Effector memory CD4-positive, alpha-beta T cell (primary cell): ENCODE results near the gene RBMS1.
"Not testable (repeated sequence)": the region's sequence is repeated elsewhere in the genome, so short reads cannot be mapped to it uniquely, and the experiment has no call there.

Experiments
- DNase-seq, 3 donors: peaks; one replicate each; pipeline ENCODE4 v3.0.0-alpha.2; 2020
- H3K27ac ChIP-seq: 2 replicates; pipeline ENCODE4 v1.7.0; 2013; ENCODE audit warnings: mild to moderate bottlenecking, low read length, moderate library complexity; ENCODE audit not compliant: insufficient read depth, poor library complexity, severe bottlenecking
- H3K27me3 ChIP-seq: replicated peaks from 2 replicates; pipeline ENCODE4 v1.7.0; 2013; ENCODE audit warnings: mild to moderate bottlenecking, low read length; ENCODE audit not compliant: insufficient read depth, control insufficient read depth, poor library complexity, severe bottlenecking
- H3K36me3 ChIP-seq: 2 replicates; pipeline ENCODE4 v1.7.0; 2013; ENCODE audit warnings: mild to moderate bottlenecking, low read length, moderate library complexity; ENCODE audit not compliant: control insufficient read depth, insufficient read depth
- H3K4me1 ChIP-seq: 2 replicates; pipeline ENCODE4 v1.7.0; 2013; ENCODE audit warnings: low read length, mild to moderate bottlenecking; ENCODE audit not compliant: control insufficient read depth, insufficient read depth, poor library complexity, severe bottlenecking
- H3K4me3 ChIP-seq: 2 replicates; pipeline ENCODE4 v1.7.0; 2013; ENCODE audit warnings: low read length, low read depth, mild to moderate bottlenecking; ENCODE audit not compliant: insufficient read depth, poor library complexity, severe bottlenecking
- H3K9me3 ChIP-seq: 2 replicates; pipeline ENCODE4 v1.7.0; 2013; ENCODE audit warnings: mild to moderate bottlenecking, low read length, moderate library complexity; ENCODE audit not compliant: control insufficient read depth

The RBMS1 gene

GRCh38 chr2:160368988-160369930 lies 124.3 kb downstream of the RBMS1 start:
- DNase-seq = no peak
- H3K4me3 ChIP-seq = no peak overlapping the region
- peaks cover 17% of the 10 kb centered on the region for H3K36me3 ChIP-seq
- H3K9me3 ChIP-seq = no peaks in the 10 kb centered on the region
- no peaks in the 10 kb centered on the region for H3K27me3 ChIP-seq
- no peak overlapping the region for H3K27ac ChIP-seq
- peaks cover 15% of the 10 kb centered on the region for H3K4me1 ChIP-seq

- Histone ChIP-seq H3K27ac (no peak overlapping the region), H3K27me3 (no peaks in the 10 kb centered on the region), H3K36me3 (peaks cover 17% of the 10 kb centered on the region), H3K9me3 (no peaks in the 10 kb centered on the region), H3K4me1 (peaks cover 9% of the 10 kb centered on the region), H3K4me3 (no peak overlapping the region)
- no peak for DNase-seq
Observed at GRCh38 chr2:160367887-160368286, 125.7 kb downstream of the RBMS1 start.

- H3K27me3 ChIP-seq, H3K4me3 ChIP-seq, H3K4me1 ChIP-seq, H3K9me3 ChIP-seq, H3K27ac ChIP-seq, DNase-seq: not testable (repeated sequence)
- H3K36me3 ChIP-seq = peaks cover 17% of the 10 kb centered on the region
Observed at GRCh38 chr2:160367139-160367538, 126.5 kb downstream of the RBMS1 start.

DNA sequence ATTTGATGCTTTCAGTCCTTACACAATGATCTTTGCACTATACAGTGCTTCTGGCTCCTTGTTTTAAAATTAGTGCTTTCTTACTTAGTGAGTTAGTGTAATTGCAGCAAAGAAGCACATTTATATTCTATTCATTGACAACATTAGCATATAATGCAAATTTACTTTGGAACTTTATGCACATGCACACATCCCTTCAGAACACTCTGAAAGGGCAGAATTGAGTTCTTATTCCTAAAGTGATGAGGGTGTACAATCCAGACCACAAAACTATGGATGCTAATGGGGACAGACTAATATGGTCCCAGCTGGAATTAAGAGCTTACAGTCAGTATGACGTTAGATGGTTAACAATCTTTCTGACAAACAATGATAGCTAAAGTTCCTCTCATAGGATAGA lies 127.1 kb downstream of the RBMS1 start:
- Histone ChIP-seq H3K27me3 (no peaks in the 10 kb centered on the region), H3K9me3 (no peaks in the 10 kb centered on the region), H3K4me1 (no peaks in the 10 kb centered on the region), H3K4me3 (no peak overlapping the region), H3K27ac (no peak overlapping the region), H3K36me3 (peaks cover 17% of the 10 kb centered on the region)
- no peak for DNase-seq

DNA sequence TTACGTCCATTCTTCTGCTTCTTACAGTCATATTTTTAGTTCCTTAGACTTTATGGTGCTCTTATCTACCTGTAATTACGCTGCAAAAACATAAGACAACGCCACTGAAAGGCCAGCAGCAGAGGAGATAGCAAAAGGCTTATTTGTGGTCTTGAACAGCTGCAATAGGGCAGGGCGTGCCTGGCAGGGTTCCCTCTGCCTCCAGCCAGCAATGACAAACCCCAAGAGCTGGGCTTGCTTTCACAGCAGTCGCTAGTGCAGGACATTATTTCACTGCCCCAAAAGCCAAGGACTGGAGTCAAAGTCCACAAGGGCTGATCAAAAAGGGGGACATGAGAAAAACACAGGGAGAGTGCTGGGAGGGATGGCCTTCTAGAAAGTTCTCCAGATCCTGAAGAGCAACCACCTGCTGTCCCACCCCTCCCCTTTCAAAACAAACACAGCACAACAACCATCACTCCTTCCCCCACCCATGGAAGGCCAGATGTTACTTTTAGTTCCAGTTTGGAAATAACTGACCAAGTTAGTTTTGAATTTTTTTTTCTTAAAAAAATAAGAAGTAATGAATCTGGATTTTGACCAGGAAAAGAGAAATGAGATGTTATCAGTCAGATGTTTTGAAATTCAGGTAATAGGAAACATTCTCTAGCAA lies 127.8 kb downstream of the RBMS1 start:
- H3K27ac ChIP-seq = no peak overlapping the region
- no peak overlapping the region for H3K4me3 ChIP-seq
- peaks cover 17% of the 10 kb centered on the region for H3K36me3 ChIP-seq
- H3K4me1 ChIP-seq = no peaks in the 10 kb centered on the region
- no peak for DNase-seq
- H3K27me3 ChIP-seq = no peaks in the 10 kb centered on the region
- no peaks in the 10 kb centered on the region for H3K9me3 ChIP-seq

- no peaks in the 10 kb centered on the region for H3K4me1 ChIP-seq
- H3K36me3 ChIP-seq = peaks cover 17% of the 10 kb centered on the region
- no peaks in the 10 kb centered on the region for H3K9me3 ChIP-seq
- DNase-seq = no peak
- H3K4me3 ChIP-seq = no peak overlapping the region
- no peak overlapping the region for H3K27ac ChIP-seq
- H3K27me3 ChIP-seq = no peaks in the 10 kb centered on the region
Observed at GRCh38 chr2:160364364-160364763, 129.2 kb downstream of the RBMS1 start.

GRCh38 chr2:160363961-160364360 lies 129.6 kb downstream of the RBMS1 start:
- Histone ChIP-seq H3K4me3 (no peak overlapping the region), H3K4me1 (no peaks in the 10 kb centered on the region), H3K36me3 (peaks cover 17% of the 10 kb centered on the region), H3K27me3 (no peaks in the 10 kb centered on the region), H3K27ac (no peak overlapping the region), H3K9me3 (no peaks in the 10 kb centered on the region)
- DNase-seq = no peak

DNA sequence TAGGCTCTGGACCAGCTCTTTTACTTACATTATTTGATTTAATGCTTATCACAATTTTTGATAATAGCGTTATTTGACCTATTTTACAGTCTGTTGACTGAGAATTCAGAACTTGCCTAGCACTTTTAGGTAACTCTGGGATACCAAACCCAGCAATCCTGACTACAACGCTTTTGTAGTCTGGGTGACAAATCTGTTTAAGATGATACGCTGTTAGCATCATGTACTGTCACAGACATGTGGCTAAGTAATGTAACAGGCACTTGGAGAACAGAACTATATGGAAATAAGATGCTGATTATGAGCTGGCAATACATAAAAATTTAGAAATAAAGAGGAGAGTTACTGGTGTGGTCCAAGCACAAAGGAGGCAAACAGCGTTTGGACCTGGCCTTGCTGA lies 130.6 kb downstream of the RBMS1 start:
- no peaks in the 10 kb centered on the region for H3K27me3 ChIP-seq
- no peak for DNase-seq
- no peak overlapping the region for H3K4me3 ChIP-seq
- no peaks in the 10 kb centered on the region for H3K9me3 ChIP-seq
- no peaks in the 10 kb centered on the region for H3K4me1 ChIP-seq
- peaks cover 17% of the 10 kb centered on the region for H3K36me3 ChIP-seq
- H3K27ac ChIP-seq = no peak overlapping the region

GRCh38 chr2:160362541-160362940 lies 131.1 kb downstream of the RBMS1 start:
- no peak overlapping the region for H3K4me3 ChIP-seq
- DNase-seq = no peak

DNA sequence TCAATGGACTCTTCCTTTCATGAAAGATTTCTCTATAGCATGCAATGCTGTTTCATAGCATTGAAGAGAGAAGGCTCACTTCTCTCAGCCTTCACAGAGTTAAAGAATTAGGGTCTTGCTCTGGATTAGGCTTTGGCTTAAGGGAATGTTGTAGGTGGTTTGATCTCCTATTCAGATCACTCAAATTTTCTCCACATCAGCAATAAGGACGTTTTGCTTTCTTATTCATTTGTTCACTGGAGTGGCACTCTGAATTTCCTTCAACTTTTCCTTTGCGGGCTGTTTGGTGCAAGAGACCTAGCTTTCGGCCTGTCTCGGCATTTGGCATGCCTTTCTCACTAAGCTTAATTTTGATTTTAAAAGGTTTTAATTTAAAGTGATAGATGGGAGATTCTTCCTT lies 131.6 kb downstream of the RBMS1 start:
- Histone ChIP-seq H3K4me3 (no peak overlapping the region), H3K27ac (no peak overlapping the region), H3K27me3 (no peaks in the 10 kb centered on the region), H3K9me3 (no peaks in the 10 kb centered on the region), H3K36me3 (peaks cover 23% of the 10 kb centered on the region), H3K4me1 (no peaks in the 10 kb centered on the region)
- DNase-seq = no peak

More at GRCh38 chr2:160362541-160362940, 131.1 kb downstream of the RBMS1 start:
- Histone ChIP-seq H3K9me3 (no peaks in the 10 kb centered on the region), H3K4me1 (no peaks in the 10 kb centered on the region), H3K27ac (no peak overlapping the region), H3K36me3 (peaks cover 18% of the 10 kb centered on the region), H3K27me3 (no peaks in the 10 kb centered on the region)
